DND-41 (cell line): ENCODE measurements around the gene SEL1L2.

Source experiments
- ATAC-seq: fragments of 200-7000 bp; cut with Tn5 transposase; 3 replicates; pipeline ENCODE4 v1.9.1; 2021; ENCODE audit warnings: low read depth; ENCODE audit not compliant: insufficient read depth
- DNase-seq: peaks from one replicate; pipeline ENCODE4 v3.0.0-alpha.2; 2020
- H2AFZ ChIP-seq: 2 replicates; pipeline ENCODE4 v1.6.0; 2012; ENCODE audit warnings: low read depth, low read length
- H3K27ac ChIP-seq: 2 replicates; pipeline ENCODE4 v1.5.1; 2012; ENCODE audit warnings: low read length, inconsistent platforms
- H3K27me3 ChIP-seq: fragments of 200-600 bp; sonication (generic); 2 replicates; pipeline ENCODE4 v1.6.0; 2012; ENCODE audit warnings: low read length, mild to moderate bottlenecking, inconsistent platforms; ENCODE audit not compliant: insufficient read depth, poor library complexity
- H3K36me3 ChIP-seq: 2 replicates; pipeline ENCODE4 v1.5.1; 2012; ENCODE audit warnings: low read length, inconsistent platforms; ENCODE audit not compliant: insufficient read depth
- H3K4me1 ChIP-seq: 2 replicates; pipeline ENCODE4 v1.5.1; 2012; ENCODE audit warnings: mild to moderate bottlenecking, low read length; ENCODE audit not compliant: insufficient read depth
- H3K4me2 ChIP-seq: 2 replicates; pipeline ENCODE4 v1.6.0; 2012; ENCODE audit warnings: mild to moderate bottlenecking, moderate library complexity, low read length, inconsistent platforms; ENCODE audit not compliant: insufficient read depth
- H3K4me3 ChIP-seq, 2 experiments: fragments of 200-600 bp in 1 of 2; shearing (Covaris generic) in 1 of 2; 2 replicates each; pipeline ENCODE4 v1.5.1; 2012 to 2016; ENCODE audit warnings: inconsistent platforms in 2 of 2, low read length in 2 of 2, mild to moderate bottlenecking in 2 of 2, low read depth in 1 of 2, moderate library complexity in 1 of 2
- H3K79me2 ChIP-seq: 2 replicates; pipeline ENCODE4 v1.6.0; 2012; ENCODE audit warnings: low read length, inconsistent platforms; ENCODE audit not compliant: insufficient read depth
- H3K9ac ChIP-seq: 2 replicates; pipeline ENCODE4 v1.6.0; 2012; ENCODE audit warnings: low read depth, mild to moderate bottlenecking, inconsistent platforms, low read length, moderate library complexity
- H3K9me3 ChIP-seq: 2 replicates; pipeline ENCODE4 v1.5.1; 2012; ENCODE audit warnings: low read length, moderate library complexity, mild to moderate bottlenecking, inconsistent platforms; ENCODE audit not compliant: insufficient read depth, severe bottlenecking
- H4K20me1 ChIP-seq: 2 replicates; pipeline ENCODE4 v1.6.0; 2012; ENCODE audit warnings: low read length; ENCODE audit not compliant: insufficient read depth
- EZH2 ChIP-seq: IDR thresholded peaks from 3 replicates; pipeline ENCODE4 v1.6.1; 2012; ENCODE audit warnings: borderline replicate concordance, low read depth, mild to moderate bottlenecking, moderate library complexity, low read length, inconsistent platforms; ENCODE audit not compliant: severe bottlenecking
- TF ChIP-seq, protein P1 (sequence below): IDR thresholded peaks from 2 replicates; pipeline ENCODE4 v1.5.1; 2012; ENCODE audit warnings: borderline replicate concordance, low read length, moderate library complexity, mild to moderate bottlenecking; ENCODE audit not compliant: poor library complexity, severe bottlenecking; ENCODE audit errors: extremely low read depth

Gene SEL1L2

DNA sequence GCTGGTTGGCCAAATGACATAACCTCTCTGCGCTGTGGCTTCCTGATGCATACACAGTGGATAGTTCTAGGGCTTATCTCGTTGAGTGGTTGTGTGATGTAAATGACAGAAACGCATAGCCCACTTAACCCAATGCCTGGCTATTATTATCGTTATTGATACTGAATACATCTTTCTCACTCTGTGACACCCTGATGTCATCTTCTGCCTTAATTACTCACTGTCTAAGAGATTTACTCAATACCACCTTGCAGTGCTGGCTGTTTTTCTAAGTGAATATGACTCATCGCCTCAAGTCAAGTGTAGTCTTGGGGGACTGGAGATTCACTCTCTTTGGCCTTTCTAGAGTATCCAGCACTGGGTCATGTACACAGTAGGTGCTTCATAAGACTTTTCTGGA is 132.0 kb downstream of the SEL1L2 start:
- Histone ChIP-seq H3K27me3 (peaks cover 3% of the 10 kb centered on the region), H3K4me3 (no peak overlapping the region), H4K20me1 (no peaks in the 10 kb centered on the region), H3K79me2 (no peaks in the 10 kb centered on the region), H3K4me1 (no peaks in the 10 kb centered on the region), H2AFZ (no peak overlapping the region), H3K4me2 (no peak overlapping the region), H3K9me3 (no peaks in the 10 kb centered on the region), H3K9ac (no peak overlapping the region), H3K36me3 (no peaks in the 10 kb centered on the region), H3K27ac (no peak overlapping the region)
- DNase-seq (no peak), ATAC-seq (no peak)
- no peak for TF ChIP-seq EZH2
- TF ChIP-seq, protein P1, sequence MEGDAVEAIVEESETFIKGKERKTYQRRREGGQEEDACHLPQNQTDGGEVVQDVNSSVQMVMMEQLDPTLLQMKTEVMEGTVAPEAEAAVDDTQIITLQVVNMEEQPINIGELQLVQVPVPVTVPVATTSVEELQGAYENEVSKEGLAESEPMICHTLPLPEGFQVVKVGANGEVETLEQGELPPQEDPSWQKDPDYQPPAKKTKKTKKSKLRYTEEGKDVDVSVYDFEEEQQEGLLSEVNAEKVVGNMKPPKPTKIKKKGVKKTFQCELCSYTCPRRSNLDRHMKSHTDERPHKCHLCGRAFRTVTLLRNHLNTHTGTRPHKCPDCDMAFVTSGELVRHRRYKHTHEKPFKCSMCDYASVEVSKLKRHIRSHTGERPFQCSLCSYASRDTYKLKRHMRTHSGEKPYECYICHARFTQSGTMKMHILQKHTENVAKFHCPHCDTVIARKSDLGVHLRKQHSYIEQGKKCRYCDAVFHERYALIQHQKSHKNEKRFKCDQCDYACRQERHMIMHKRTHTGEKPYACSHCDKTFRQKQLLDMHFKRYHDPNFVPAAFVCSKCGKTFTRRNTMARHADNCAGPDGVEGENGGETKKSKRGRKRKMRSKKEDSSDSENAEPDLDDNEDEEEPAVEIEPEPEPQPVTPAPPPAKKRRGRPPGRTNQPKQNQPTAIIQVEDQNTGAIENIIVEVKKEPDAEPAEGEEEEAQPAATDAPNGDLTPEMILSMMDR, result no peak

DNA sequence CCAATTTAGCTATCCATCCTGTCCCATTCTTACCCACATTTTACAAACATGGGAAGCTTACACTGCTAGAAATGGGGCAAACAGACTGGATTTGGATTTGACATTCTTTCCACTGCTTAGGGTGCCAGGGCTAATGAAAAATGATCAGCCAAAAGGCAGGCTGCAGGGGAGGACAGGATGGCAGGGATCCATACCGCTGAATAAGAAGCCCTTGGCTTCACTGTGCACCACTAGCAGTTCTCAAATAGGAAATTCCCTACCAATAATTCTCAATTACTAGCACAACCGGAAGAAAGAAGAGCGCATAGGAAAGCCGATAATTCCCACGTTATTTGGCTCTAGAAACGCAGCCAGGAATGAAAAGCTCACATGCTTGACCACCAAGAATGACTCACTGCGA is 132.5 kb downstream of the SEL1L2 start:
- Histone ChIP-seq H3K9me3 (no peaks in the 10 kb centered on the region), H3K36me3 (no peaks in the 10 kb centered on the region), H4K20me1 (no peaks in the 10 kb centered on the region), H3K79me2 (no peaks in the 10 kb centered on the region), H3K9ac (no peak overlapping the region), H3K27ac (no peak overlapping the region), H3K27me3 (peaks cover 3% of the 10 kb centered on the region), H3K4me2 (no peak overlapping the region), H3K4me3 (no peak overlapping the region), H2AFZ (no peak overlapping the region), H3K4me1 (no peaks in the 10 kb centered on the region)
- DNase-seq (no peak), ATAC-seq (no peak)
- no peak for TF ChIP-seq EZH2
- TF ChIP-seq, protein P1, result no peak

DNA sequence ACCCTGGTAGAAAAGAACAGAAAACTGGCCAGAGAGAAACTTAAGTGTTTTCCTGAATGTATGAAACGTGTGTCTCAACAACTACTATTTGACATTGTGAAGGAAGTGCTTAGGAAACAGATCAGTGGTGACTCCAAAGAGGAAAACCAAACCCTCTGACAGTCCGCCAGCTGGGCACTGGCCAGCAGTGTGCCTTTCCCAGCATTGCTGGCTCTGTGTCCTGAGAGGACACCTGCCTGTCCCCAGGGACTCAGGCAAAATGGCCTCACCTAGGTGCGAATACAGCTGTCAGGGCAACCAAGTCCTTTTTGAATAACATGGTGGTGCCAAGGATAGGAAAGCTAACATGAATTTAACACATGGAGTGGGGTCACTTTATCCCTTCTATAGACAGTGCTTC is 133.1 kb downstream of the SEL1L2 start:
- Histone ChIP-seq H4K20me1 (no peaks in the 10 kb centered on the region), H3K27me3 (peaks cover 3% of the 10 kb centered on the region), H3K4me2 (no peak overlapping the region), H3K9ac (no peak overlapping the region), H3K79me2 (no peaks in the 10 kb centered on the region), H2AFZ (no peak overlapping the region), H3K9me3 (no peaks in the 10 kb centered on the region), H3K36me3 (no peaks in the 10 kb centered on the region), H3K4me1 (no peaks in the 10 kb centered on the region), H3K27ac (no peak overlapping the region), H3K4me3 (no peak overlapping the region)
- TF ChIP-seq, protein P1, result no peak
- TF ChIP-seq EZH2, result no peak
- ATAC-seq (no peak), DNase-seq (no peak)

DNA sequence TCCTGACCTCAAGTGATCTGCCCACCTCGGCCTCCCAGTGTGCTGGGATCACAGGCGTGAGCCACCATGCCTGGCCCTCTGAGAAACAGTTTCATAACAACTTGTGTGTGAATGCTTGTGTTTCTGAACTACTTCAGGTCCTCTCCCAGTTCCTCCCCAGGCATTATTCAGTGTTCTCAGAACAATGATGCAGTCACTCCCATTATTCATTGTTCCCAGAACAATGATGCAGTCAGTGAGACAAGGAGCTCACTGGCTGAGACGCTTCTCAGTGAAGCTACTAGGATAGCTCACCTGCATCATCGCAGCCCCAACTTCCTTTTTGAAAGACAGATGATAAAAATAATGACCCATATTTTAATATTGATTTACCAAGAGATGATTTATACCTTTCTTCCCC is 134.1 kb downstream of the SEL1L2 start:
- Histone ChIP-seq H3K36me3 (no peaks in the 10 kb centered on the region), H2AFZ (no peak overlapping the region), H3K9ac (no peak overlapping the region), H3K27ac (no peak overlapping the region), H3K4me3 (no peak overlapping the region), H3K4me2 (no peak overlapping the region), H4K20me1 (no peaks in the 10 kb centered on the region), H3K79me2 (no peaks in the 10 kb centered on the region), H3K4me1 (no peaks in the 10 kb centered on the region), H3K9me3 (no peaks in the 10 kb centered on the region), H3K27me3 (peaks cover 3% of the 10 kb centered on the region)
- no peak for TF ChIP-seq EZH2
- TF ChIP-seq, protein P1, result no peak
- no peak for DNase-seq
- no peak for ATAC-seq
